ENCODE data around the gene MRPL37. TPM values are rescaled to one million over a fixed set of nuclear protein-coding genes. Genes with fewer than 3 reads are reported as not detected.
"Not testable (repeated sequence)": the region's sequence is repeated elsewhere in the genome, so short reads cannot be mapped to it uniquely, and the experiment has no call there.

MRPL37 gene
- total RNA-seq, 1 donor from 2014 or later = 55.4 TPM

GRCh38 chr1:54219688-54220003, 19.7 kb downstream of the MRPL37 start:
- no peak for DNase-seq (ENCODE audit: low spot score)

GRCh38 chr1:54220004-54220811, 20.2 kb downstream of the MRPL37 start:
- no peak for DNase-seq (ENCODE audit: low spot score)

GRCh38 chr1:54221113-54221834, 21.3 kb downstream of the MRPL37 start:
- DNase-seq (ENCODE audit: low spot score) = no peak

- no peak for DNase-seq (ENCODE audit: low spot score)
Measured at GRCh38 chr1:54221867-54222484, 22.0 kb downstream of the MRPL37 start.

- no peak for DNase-seq (ENCODE audit: low spot score)
Measured at GRCh38 chr1:54222711-54223110, 22.7 kb downstream of the MRPL37 start.

GRCh38 chr1:54223441-54224202, 23.7 kb downstream of the MRPL37 start:
- DNase-seq (ENCODE audit: low spot score) = no peak

- DNase-seq (ENCODE audit: low spot score) = no peak
Measured at GRCh38 chr1:54224233-54224632, 24.3 kb downstream of the MRPL37 start.

- DNase-seq (ENCODE audit: low spot score) = no peak
Measured at GRCh38 chr1:54225378-54225777, 25.4 kb downstream of the MRPL37 start.

GRCh38 chr1:54225986-54226559, 26.1 kb downstream of the MRPL37 start:
- DNase-seq (ENCODE audit: low spot score) = no peak

GRCh38 chr1:54227091-54227602, 27.2 kb downstream of the MRPL37 start:
- DNase-seq (ENCODE audit: low spot score) = no peak

GRCh38 chr1:54227891-54228310, 27.9 kb downstream of the MRPL37 start:
- no peak for DNase-seq (ENCODE audit: low spot score)

GRCh38 chr1:54228638-54229079, 28.7 kb downstream of the MRPL37 start:
- DNase-seq (ENCODE audit: low spot score) = no peak

- no peak for DNase-seq (ENCODE audit: low spot score)
Measured at GRCh38 chr1:54229281-54229891, 29.4 kb downstream of the MRPL37 start.

GRCh38 chr1:54230507-54231339, 30.8 kb downstream of the MRPL37 start:
- DNase-seq (ENCODE audit: low spot score) = no peak

- DNase-seq (ENCODE audit: low spot score) = not testable (repeated sequence)
Measured at GRCh38 chr1:54233196-54233595, 33.2 kb downstream of the MRPL37 start.

GRCh38 chr1:54234284-54234683, 34.3 kb downstream of the MRPL37 start:
- no peak for DNase-seq (ENCODE audit: low spot score)

GRCh38 chr1:54237586-54237985, 37.6 kb downstream of the MRPL37 start:
- no peak for DNase-seq (ENCODE audit: low spot score)

- no peak for DNase-seq (ENCODE audit: low spot score)
Measured at GRCh38 chr1:54238353-54239034, 38.5 kb downstream of the MRPL37 start.

GRCh38 chr1:54239035-54239383, 39.0 kb downstream of the MRPL37 start:
- DNase-seq (ENCODE audit: low spot score) = no peak

- DNase-seq (ENCODE audit: low spot score) = no peak
Measured at GRCh38 chr1:54239631-54240031, 39.7 kb downstream of the MRPL37 start.
